Neural cell (in vitro differentiated cells): ENCODE measurements around the gene SLC6A17.

Experiments
- EZH2 ChIP-seq: fragments of 200-600, 300-800 bp; shearing (Covaris generic), sonication (generic); IDR thresholded peaks from 2 replicates; pipeline ENCODE4 v1.6.1; 2014; ENCODE audit warnings: antibody characterized with exemption, low read length, borderline replicate concordance, mild to moderate bottlenecking; ENCODE audit not compliant: insufficient read depth, poor library complexity, severe bottlenecking
- POLR2AphosphoS5 ChIP-seq: IDR thresholded peaks from 2 replicates; pipeline ENCODE4 v1.6.1; 2012
- RAD21 ChIP-seq: fragments of 450-650 bp; conservative IDR thresholded peaks from 2 replicates; pipeline ENCODE4 v1.6.1; 2014; ENCODE audit warnings: antibody characterized with exemption, mild to moderate bottlenecking, moderate library complexity
- TF ChIP-seq, protein P1 (sequence below): fragments of 450-650 bp; IDR thresholded peaks from 2 replicates; pipeline ENCODE4 v1.5.1; 2014; ENCODE audit warnings: antibody characterized with exemption, mild to moderate bottlenecking, moderate library complexity; ENCODE audit not compliant: poor library complexity, severe bottlenecking
- TF ChIP-seq, protein P2 (sequence below): IDR thresholded peaks from 2 replicates; pipeline ENCODE4 v1.6.1; 2012; ENCODE audit warnings: borderline replicate concordance

DNA sequence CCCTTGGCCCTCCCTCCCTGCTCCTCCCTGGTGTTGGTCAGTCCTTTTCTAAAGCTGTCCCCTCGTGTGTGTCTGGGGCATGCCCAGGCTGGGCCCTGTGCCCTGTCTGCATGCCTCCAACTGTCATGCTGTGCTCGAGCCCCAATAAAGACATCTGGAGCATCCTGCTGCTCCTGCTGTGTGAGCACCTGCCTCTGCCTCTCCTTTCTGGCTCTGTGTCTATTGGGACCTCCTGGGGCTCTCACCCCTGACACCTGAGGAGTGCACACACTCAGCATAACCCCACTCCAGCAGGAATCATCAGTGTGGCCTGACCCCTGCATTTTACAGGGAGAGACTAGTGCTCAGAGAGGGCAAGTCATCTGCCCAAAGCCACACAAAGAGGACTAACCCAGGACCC lies 83.6 kb downstream of the SLC6A17 start:
- TF ChIP-seq, protein P1, sequence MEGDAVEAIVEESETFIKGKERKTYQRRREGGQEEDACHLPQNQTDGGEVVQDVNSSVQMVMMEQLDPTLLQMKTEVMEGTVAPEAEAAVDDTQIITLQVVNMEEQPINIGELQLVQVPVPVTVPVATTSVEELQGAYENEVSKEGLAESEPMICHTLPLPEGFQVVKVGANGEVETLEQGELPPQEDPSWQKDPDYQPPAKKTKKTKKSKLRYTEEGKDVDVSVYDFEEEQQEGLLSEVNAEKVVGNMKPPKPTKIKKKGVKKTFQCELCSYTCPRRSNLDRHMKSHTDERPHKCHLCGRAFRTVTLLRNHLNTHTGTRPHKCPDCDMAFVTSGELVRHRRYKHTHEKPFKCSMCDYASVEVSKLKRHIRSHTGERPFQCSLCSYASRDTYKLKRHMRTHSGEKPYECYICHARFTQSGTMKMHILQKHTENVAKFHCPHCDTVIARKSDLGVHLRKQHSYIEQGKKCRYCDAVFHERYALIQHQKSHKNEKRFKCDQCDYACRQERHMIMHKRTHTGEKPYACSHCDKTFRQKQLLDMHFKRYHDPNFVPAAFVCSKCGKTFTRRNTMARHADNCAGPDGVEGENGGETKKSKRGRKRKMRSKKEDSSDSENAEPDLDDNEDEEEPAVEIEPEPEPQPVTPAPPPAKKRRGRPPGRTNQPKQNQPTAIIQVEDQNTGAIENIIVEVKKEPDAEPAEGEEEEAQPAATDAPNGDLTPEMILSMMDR = no peak
- TF ChIP-seq POLR2AphosphoS5 = no peak
- TF ChIP-seq RAD21 = no peak
- TF ChIP-seq, protein P2, sequence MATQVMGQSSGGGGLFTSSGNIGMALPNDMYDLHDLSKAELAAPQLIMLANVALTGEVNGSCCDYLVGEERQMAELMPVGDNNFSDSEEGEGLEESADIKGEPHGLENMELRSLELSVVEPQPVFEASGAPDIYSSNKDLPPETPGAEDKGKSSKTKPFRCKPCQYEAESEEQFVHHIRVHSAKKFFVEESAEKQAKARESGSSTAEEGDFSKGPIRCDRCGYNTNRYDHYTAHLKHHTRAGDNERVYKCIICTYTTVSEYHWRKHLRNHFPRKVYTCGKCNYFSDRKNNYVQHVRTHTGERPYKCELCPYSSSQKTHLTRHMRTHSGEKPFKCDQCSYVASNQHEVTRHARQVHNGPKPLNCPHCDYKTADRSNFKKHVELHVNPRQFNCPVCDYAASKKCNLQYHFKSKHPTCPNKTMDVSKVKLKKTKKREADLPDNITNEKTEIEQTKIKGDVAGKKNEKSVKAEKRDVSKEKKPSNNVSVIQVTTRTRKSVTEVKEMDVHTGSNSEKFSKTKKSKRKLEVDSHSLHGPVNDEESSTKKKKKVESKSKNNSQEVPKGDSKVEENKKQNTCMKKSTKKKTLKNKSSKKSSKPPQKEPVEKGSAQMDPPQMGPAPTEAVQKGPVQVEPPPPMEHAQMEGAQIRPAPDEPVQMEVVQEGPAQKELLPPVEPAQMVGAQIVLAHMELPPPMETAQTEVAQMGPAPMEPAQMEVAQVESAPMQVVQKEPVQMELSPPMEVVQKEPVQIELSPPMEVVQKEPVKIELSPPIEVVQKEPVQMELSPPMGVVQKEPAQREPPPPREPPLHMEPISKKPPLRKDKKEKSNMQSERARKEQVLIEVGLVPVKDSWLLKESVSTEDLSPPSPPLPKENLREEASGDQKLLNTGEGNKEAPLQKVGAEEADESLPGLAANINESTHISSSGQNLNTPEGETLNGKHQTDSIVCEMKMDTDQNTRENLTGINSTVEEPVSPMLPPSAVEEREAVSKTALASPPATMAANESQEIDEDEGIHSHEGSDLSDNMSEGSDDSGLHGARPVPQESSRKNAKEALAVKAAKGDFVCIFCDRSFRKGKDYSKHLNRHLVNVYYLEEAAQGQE = no peak
- no peak for TF ChIP-seq EZH2
